HG02885 (cell line): Measurements from ENCODE around the gene SV2A.

ENCODE experiments used
- ATAC-seq: cut with Tn5 transposase; IDR thresholded peaks from one replicate; pipeline ENCODE4 v1.9.1; 2021; ENCODE audit warnings: mild to moderate bottlenecking; ENCODE audit not compliant: unreplicated experiment, poor library complexity

SV2A gene

GRCh38 chr1:149931212-149931790 lies 13.7 kb upstream of the SV2A start:
- no peak for ATAC-seq

- no peak for ATAC-seq
Measured at GRCh38 chr1:149929856-149930255, 12.2 kb upstream of the SV2A start.

- ATAC-seq = no peak
Measured at GRCh38 chr1:149928401-149928724, 10.7 kb upstream of the SV2A start.

GRCh38 chr1:149927563-149928400 lies 10.1 kb upstream of the SV2A start, which contains the start of gene SF3B4:
SF3B4 (minus strand) TSS chr1:149927803; CDS start chr1:149927759, 44 bp downstream.
- ATAC-seq = peak; percentile 96

GRCh38 chr1:149927056-149927562 lies 9.5 kb upstream of the SV2A start:
- ATAC-seq = no peak

- ATAC-seq = no peak
Measured at GRCh38 chr1:149926296-149926695, 8.7 kb upstream of the SV2A start.

- no peak for ATAC-seq
Measured at GRCh38 chr1:149925751-149926150, 8.1 kb upstream of the SV2A start.

GRCh38 chr1:149925345-149925744 lies 7.7 kb upstream of the SV2A start:
- no peak for ATAC-seq

- ATAC-seq = no peak
Measured at GRCh38 chr1:149923626-149924025, 6.0 kb upstream of the SV2A start.

- no peak for ATAC-seq
Measured at GRCh38 chr1:149916898-149917252, 769 bp downstream of the SV2A start.

GRCh38 chr1:149916193-149916897 lies 1.3 kb downstream of the SV2A start:
- no peak for ATAC-seq

- no peak for ATAC-seq
Measured at GRCh38 chr1:149915429-149916192, 2.0 kb downstream of the SV2A start.

- ATAC-seq = no peak
Measured at GRCh38 chr1:149914545-149914944, 3.1 kb downstream of the SV2A start.

GRCh38 chr1:149906570-149907075 lies 11.0 kb downstream of the SV2A start:
- no peak for ATAC-seq

GRCh38 chr1:149903836-149904491 lies 13.7 kb downstream of the SV2A start:
- no peak for ATAC-seq

- peak; percentile 99 for ATAC-seq
Measured at GRCh38 chr1:149899460-149900284, 18.0 kb downstream of the SV2A start, which contains the start of gene BOLA1. BOLA1 (plus strand) TSS chr1:149899568; CDS start chr1:149900060, 492 bp downstream.

- no peak for ATAC-seq
Measured at GRCh38 chr1:149896575-149896974, 21.1 kb downstream of the SV2A start.

- ATAC-seq = no peak
Measured at GRCh38 chr1:149888999-149889289, 28.7 kb downstream of the SV2A start.
